ENCODE measurements around the gene TMEM101. TPM values are rescaled to one million over a fixed set of nuclear protein-coding genes. Genes with fewer than 3 reads are reported as not detected.

The TMEM101 gene
- total RNA-seq, 1 experiment from 2014 or later, result 32.1 TPM

- peaks cover 17% of the 10 kb centered on the region for H3K4me1 Mint-ChIP-seq
- H3K27me3 Mint-ChIP-seq (ENCODE audit: low read depth), result peaks cover 23% of the 10 kb centered on the region
- peak overlapping the region; percentile 83 for H3K27ac Mint-ChIP-seq
- TF ChIP-seq ATF6 (CRISPR knock-in tag; IDR thresholded peaks at IDR 0.05), result no peak
- TF ChIP-seq JUN (CRISPR knock-in tag; IDR thresholded peaks at IDR 0.05), result no peak
- no peak; the same call in 1 of the 2 replicates for TF ChIP-seq E2F5 (CRISPR knock-in tag; IDR thresholded peaks at IDR 0.05)
- 0 out of 2 replicates have a peak, but pooled peaks have one; percentile 9 for TF ChIP-seq SMAD3 (CRISPR knock-in tag; IDR thresholded peaks at IDR 0.05; ENCODE audit: borderline replicate concordance)
- peak; percentile 43; the same call in 1 of the 2 replicates for TF ChIP-seq SP1 (CRISPR knock-in tag; conservative IDR thresholded peaks at IDR 0.05)
- TF ChIP-seq KAT7 (CRISPR knock-in tag; IDR thresholded peaks at IDR 0.05; ENCODE audit: borderline replicate concordance), result 0 out of 2 replicates have a peak, but pooled peaks have one; percentile 52
- peak; percentile 50 for TF ChIP-seq CTCF (IDR thresholded peaks at IDR 0.05)
- TF ChIP-seq USF1 (CRISPR knock-in tag; IDR thresholded peaks at IDR 0.05), result no peak
- TF ChIP-seq ZNF138 (CRISPR knock-in tag; conservative IDR thresholded peaks at IDR 0.05), result no peak
- TF ChIP-seq ZNF263 (CRISPR knock-in tag; IDR thresholded peaks at IDR 0.05; ENCODE audit: low read depth), result no peak
- TF ChIP-seq CREB1 (CRISPR knock-in tag; IDR thresholded peaks at IDR 0.05), result no peak
- peak; percentile 62; the same call in 1 of the 2 replicates for TF ChIP-seq FOXK1 (CRISPR knock-in tag; IDR thresholded peaks at IDR 0.05)
- no peak for TF ChIP-seq E2F4 (CRISPR knock-in tag; IDR thresholded peaks at IDR 0.05; ENCODE audit: borderline replicate concordance, low read depth)
- no peak; the same call in 1 of the 2 replicates for TF ChIP-seq ARID4B (CRISPR knock-in tag; IDR thresholded peaks at IDR 0.05; ENCODE audit: borderline replicate concordance)
- no peak for TF ChIP-seq FOXP4 (CRISPR knock-in tag; IDR thresholded peaks at IDR 0.05)
- TF ChIP-seq PRRX2 (CRISPR knock-in tag; IDR thresholded peaks at IDR 0.05), result no peak
- TF ChIP-seq PREB (CRISPR knock-in tag; IDR thresholded peaks at IDR 0.05; ENCODE audit: borderline replicate concordance), result no peak
- TF ChIP-seq MXD4 (CRISPR knock-in tag; IDR thresholded peaks at IDR 0.05; ENCODE audit: borderline replicate concordance), result no peak
Observed at GRCh38 chr17:44006598-44007345, 8.0 kb downstream of the TMEM101 start.

More at GRCh38 chr17:44006598-44007345, 8.0 kb downstream of the TMEM101 start:
- ATAC-seq, result peak; percentile 62
- Mint-ChIP-seq H3K9me3 (no peaks in the 10 kb centered on the region), H3K4me3 (peak overlapping the region; percentile 92), H3K36me3 (peaks cover 10% of the 10 kb centered on the region; the same call in 1 of the 2 replicates)
- ChIA-PET CTCF (interaction anchor here (0.5 to 7.0 kb wide), 32 partner anchors 20 to 339 kb away, joined by 3 to 74 read pairs (median 4); partner anchors contain the start of genes GRN, HDAC5, MPP2 and PPY), POLR2A (interaction anchor here (0.6 to 1.5 kb wide), 6 partner anchors 12 to 216 kb away, joined by 3 to 4 read pairs (median 3); no protein-coding TSS in a partner anchor)
- peak; percentile 100 for DNase-seq (ENCODE audit: low spot score)

Measured in WTC11 (cell line).